NCI-H2227 (cell line): ENCODE data around the gene C5orf58.

Experiments
- DNase-seq: peaks from one replicate; lab custom pipeline; 2025; ENCODE audit not compliant: unreplicated experiment; lab: John Stamatoyannopoulos, UW

The C5orf58 gene

DNA sequence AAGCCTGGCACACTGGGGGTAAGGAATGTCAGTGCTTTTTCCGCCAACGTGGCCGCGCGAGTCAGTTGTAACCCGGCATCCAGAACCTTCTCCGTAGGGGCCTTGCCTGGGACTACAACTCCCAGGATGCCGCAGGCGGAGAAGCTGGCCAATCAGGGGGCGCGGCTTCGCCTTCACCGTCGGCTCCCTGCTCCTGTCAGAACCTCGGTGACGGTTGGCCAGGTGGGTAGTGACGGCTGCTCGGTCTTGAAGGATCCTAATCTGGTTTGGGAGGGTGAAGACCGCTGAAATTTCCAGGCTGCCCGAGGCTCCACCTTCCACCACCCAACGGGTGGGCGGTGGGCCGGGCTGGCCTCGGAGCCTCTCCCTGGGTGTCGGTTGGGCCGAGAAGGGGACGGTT, at the start of gene C5orf58:
Gene C5orf58 (plus strand): TSS at position 200 of the 400 bp plus-strand sequence. CDS start 1,992 bp downstream, outside the sequence.
- no peak for DNase-seq

DNA sequence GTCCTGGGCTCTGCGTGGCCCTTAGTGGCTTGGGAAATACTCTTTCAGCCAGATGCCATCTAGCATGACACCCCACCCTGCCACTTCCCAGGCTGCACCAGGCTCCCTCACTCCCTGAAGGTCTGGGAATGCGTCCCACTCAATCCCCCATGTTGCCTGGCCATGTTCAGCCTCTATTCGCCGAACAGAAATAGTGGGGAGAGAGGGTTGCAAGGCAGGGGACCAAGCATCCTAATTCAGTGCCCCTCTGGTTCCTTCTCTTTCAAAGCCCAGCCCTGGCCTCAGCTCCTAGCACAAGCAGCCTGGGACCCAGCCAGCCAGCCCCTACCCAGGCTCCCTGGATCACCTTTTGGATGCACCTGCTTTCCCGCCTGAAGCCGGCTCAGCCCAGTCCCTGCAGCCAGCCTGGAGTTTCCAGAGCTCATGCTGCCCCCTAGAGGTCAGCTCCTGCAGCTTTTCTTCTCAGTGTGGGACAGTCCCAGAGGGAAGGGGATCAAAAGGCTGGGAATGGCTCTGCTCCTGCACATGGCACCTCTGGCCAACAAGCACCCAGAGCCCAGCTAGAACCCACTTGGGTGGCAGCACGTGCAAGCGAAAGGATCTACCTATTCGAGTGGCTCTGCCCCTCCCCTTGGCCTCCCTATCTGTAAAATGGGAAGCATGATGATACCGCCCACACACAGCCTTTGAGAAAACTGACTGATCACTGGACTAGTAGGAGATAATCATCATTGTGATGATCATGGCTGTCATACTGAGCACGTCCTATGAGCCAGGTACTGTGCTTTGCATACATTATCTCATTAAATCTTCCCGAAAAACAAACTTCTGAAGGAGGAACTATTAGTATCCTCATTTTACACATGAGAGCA, 48.7 kb upstream of the C5orf58 start:
- DNase-seq = peak; percentile 59

DNA sequence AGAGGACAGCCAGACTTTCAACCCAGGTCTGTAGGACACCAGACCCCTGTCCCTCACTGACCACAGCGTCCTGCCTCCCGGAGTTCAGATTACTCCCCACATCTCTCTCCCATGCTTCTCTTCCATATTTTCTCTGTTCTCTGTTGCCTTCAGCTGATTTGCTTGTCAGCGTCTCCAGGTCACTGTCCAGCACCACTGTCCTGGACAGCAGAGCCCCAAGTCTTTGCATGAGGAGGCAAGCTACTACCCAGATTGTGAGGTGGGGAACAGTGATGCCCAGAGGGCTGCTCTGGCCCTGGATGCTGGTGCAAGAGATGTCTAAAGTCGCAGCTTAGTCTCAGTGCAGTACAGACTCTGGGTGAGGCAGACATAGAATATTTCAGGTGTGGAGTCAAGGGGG, 48.0 kb upstream of the C5orf58 start:
- no peak for DNase-seq

- no peak for DNase-seq
Measured at GRCh38 chr5:170186156-170186555, 46.6 kb upstream of the C5orf58 start.

DNA sequence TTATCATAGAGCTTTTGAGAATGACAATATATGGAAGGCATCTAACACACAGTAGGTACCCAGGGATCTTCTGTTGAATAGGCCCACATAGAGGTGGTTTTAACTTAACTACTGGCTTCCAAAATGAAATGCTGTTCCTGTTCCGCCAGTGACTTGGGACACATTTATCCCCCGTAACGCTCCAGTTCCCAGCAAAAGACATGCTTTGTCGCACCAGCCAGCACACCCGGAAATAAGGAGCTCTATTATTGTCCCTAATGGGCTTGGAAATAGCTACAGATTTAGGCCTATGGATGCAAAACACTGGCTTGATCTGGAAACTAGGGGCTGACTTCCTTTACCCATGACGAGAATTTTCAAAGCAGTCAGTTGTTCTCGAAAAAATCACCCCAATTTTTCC, 45.9 kb upstream of the C5orf58 start:
- DNase-seq = no peak

- no peak for DNase-seq
Measured at GRCh38 chr5:170190436-170191134, 42.2 kb upstream of the C5orf58 start.

DNA sequence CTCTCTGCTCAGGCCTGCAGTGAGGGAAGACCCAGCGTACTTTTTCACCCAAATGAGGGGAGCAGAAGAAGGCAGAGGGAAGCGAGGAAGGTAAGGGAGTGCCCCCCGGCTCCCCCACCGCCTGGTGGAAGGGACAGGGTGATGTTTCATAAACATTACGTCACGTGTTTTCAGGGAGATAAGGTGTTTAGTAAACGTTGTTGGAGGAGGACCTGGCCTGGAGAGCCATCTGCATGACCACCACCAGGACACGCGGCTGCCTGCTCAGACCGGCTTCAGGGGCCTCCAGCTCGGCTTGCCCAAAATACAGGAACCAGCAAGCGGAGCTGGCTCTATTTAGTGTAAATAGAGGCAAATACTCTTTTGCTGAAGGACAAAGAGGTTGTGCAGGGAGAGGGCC, 40.0 kb upstream of the C5orf58 start:
- no peak for DNase-seq

- no peak for DNase-seq
Measured at GRCh38 chr5:170195961-170196360, 36.8 kb upstream of the C5orf58 start.

GRCh38 chr5:170200876-170201275, 31.9 kb upstream of the C5orf58 start:
- DNase-seq = no peak

GRCh38 chr5:170201311-170201710, 31.5 kb upstream of the C5orf58 start:
- DNase-seq = no peak

- no peak for DNase-seq
Measured at GRCh38 chr5:170202117-170202516, 30.7 kb upstream of the C5orf58 start.

DNA sequence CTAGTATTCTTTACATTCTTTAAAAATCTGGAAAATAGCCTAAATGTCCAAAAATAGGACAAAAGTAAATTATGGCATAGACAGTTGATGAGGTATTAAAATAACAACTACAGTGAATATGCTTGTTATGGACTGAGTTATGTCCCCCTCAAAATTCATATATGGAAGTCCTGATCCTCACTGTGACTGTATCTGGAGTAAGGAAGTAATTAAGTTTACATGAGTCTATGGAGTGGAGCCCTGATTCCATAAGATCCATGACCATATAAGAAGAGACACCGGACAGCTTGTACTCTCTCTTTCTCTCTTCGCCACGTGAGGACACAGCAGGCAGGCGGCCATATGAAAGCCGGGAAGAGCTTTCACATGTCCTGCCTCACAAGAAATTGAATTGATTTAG, 28.6 kb upstream of the C5orf58 start:
- no peak for DNase-seq

DNA sequence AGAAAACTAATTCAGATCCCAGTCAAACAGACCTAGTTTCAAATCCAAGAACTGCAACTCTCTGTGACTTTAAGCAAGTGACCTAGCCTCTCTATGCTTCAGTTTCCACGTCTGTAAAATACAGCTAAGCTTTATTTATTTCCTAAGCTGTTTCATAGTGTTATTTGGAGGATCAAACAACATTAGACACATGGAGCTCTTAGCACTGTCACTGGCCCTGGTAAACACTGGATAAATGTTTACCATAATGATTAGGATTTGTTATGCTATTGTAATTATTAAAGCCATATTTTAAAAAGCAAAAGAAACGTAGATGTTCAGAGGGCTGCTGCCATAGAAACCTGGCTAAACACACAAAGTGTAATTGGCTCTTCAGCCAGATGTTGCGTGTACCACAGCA, 26.6 kb upstream of the C5orf58 start:
- no peak for DNase-seq

GRCh38 chr5:170206958-170207357, 25.8 kb upstream of the C5orf58 start:
- DNase-seq = no peak

DNA sequence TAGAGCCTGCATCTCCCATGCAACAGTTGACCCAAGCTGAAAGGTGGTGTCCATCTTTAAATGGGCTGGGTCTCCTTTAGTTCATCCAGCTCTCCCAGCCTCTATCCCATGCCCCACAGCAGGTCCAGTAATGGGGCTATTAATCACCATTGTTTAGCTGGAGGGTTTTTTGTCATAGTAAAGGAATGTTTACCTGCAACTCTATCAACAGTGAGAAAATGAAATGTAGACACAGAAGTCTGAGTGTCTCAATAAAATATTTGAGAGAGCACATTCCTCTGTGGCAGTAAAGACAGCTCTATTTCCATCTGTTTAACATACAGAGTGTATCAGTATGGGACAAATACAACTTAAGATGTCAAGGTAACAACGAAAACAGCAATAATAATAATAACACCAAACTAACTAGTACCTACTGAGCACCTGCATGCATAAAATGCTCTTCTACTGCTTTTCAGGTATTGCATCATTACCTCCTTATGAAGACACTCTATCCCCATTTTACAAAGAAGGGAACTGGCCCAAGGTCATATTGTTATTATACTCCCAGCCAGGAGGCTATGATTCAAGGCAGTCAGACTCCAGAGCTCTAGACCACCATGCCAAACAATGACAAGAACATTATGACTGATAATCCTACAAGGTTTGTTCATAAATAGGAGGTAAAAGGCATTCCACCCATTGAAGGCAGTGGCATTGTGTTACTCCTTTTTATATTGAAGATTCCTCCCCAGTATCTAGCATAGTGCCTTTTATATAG, 21.0 kb upstream of the C5orf58 start:
- no peak for DNase-seq

DNA sequence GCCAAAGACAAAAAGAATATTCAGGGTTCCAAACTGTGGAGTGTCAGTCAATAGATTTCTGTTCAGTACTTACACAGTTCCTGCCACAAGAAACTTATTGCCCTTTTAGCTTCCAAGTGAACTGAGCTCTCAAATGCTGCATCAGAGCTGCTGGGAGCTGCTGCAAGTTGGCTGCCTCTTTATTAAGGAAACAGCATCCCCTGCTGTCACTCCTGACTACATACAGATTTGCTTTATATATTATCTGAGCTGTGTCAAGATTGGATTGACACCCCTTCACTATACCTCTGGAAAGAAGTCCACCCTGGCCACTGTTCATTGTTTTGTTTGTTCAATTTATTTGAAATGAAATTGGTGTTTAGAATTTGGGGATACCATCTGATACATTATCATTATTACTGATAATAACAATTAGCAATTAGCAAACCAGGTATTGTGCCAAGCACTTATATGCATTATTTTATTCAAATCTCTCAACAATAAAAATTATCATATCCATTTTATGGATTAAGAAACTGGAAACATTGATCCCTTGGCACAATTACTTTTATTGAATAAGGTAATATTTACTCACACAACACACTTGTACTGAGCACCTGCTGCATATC, 16.4 kb upstream of the C5orf58 start:
- peak; percentile 64 for DNase-seq

DNA sequence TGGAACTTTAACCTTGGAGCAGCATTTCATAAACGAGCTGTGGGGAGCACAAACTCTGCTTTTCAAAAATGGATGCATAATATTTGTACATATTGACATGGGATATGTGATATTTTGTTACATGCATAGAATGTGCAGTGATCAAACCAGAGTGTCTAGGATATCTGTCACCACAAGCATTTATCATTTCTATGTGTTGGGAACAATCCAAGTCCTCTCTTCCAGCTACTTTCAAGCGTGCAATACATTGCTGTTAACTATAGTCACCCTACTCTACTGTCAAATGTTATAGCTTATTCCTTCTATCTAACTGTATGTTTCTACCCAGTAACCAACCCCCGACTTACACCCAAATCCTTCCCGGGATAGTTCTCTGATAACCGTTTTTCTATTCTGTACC, 15.0 kb upstream of the C5orf58 start:
- no peak for DNase-seq

DNA sequence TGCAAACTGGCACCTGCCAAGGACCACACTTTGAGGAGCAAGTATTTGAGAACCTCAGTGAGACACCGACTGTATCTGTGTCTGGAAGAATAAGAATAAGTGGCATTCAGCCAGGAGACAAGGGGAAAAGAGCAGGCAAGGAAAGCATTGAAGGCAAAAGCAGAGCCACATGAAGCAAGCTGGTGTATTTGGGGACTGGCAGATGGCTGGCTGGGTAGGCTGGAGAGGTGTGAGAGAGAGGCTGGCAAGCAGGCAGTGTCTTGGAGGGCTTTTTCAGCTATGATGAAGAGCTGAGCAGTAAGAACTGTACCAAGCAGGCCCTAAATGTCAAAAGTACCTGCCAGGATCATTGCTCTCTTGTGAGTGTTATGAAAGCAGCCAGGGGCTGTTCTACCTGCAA, 14.1 kb upstream of the C5orf58 start:
- DNase-seq = no peak

GRCh38 chr5:170219615-170220014, 13.2 kb upstream of the C5orf58 start:
- no peak for DNase-seq

DNA sequence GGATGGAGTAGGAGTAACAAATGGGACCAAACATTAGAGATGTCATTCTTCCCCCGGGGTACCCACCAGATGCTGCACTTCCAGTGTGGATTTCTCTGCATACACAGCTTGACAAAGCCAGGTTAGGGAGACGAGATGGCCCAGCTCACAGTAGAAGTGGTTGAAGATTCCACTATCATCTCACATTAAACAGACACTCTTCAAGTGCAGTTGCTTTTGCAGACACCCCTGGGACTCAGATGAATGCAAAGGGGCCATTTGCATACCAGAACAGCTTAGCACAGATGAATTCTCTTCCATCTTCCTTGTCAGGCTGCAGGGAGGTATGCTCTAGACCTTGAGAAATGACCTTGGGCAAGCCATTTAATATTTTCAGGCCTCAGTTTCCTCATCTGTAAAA, 12.6 kb upstream of the C5orf58 start:
- DNase-seq = no peak

- DNase-seq = peak; percentile 54
Measured at GRCh38 chr5:170221327-170221741, 11.5 kb upstream of the C5orf58 start.
